GM10248 (cell line): ENCODE measurements around the gene SMIM5.

Experiments used
- CTCF ChIA-PET: fragments of 300-600 bp; sonication (Branson Sonifier 250); formaldehyde crosslinking; extraction: SDS; loops from one replicate; lab custom pipeline; 2021; ENCODE audit warnings: antibody characterized with exemption; lab: Yijun Ruan, JAX
- POLR2A ChIA-PET: fragments of 350-650 bp; sonication (Branson Sonifier 250); formaldehyde crosslinking; extraction: SDS; loops from one replicate; lab custom pipeline; 2020; ENCODE audit warnings: antibody characterized with exemption; lab: Yijun Ruan, JAX
- DNase-seq: peaks from one replicate; pipeline ENCODE4 v3.0.0; 2012; ENCODE audit errors: extremely low spot score
- CTCF ChIP-seq: IDR thresholded peaks from 2 replicates; pipeline ENCODE4 v1.5.1; 2012; ENCODE audit warnings: mild to moderate bottlenecking, low read depth; ENCODE audit errors: extremely low read depth, missing control alignments, control extremely low read depth

Gene SMIM5

GRCh38 chr17:75611851-75612429 lies 21.3 kb upstream of the SMIM5 start:
- TF ChIP-seq CTCF: no peak
- no peak for DNase-seq
- ChIA-PET CTCF (interaction anchor here (1.1 to 3.3 kb wide), 8 partner anchors 10 to 142 kb away, joined by 3 to 28 read pairs (median 5); partner anchors contain the start of gene SMIM5), POLR2A (no interaction called here)

- ChIA-PET CTCF (interaction anchor here (0.8 to 3.3 kb wide), 7 partner anchors 9 to 140 kb away, joined by 3 to 21 read pairs (median 4); partner anchors contain the start of gene SMIM5), POLR2A (no interaction called here)
- DNase-seq: no peak
- TF ChIP-seq CTCF: no peak
These were observed 20.2 kb upstream of the SMIM5 start for GRCh38 chr17:75612906-75613626.

GRCh38 chr17:75614006-75614405 lies 19.2 kb upstream of the SMIM5 start:
- ChIA-PET CTCF (interaction anchor here (0.7 to 3.3 kb wide), 6 partner anchors 10 to 140 kb away, joined by 3 to 21 read pairs (median 4); partner anchors contain the start of gene SMIM5), POLR2A (no interaction called here)
- no peak for TF ChIP-seq CTCF
- no peak for DNase-seq

- POLR2A ChIA-PET: no interaction called here
- CTCF ChIA-PET: interaction anchor here (0.7 to 3.3 kb wide), 5 partner anchors 10 to 139 kb away, joined by 3 to 21 read pairs (median 7); partner anchors contain the start of gene SMIM5
- DNase-seq: no peak
- no peak for TF ChIP-seq CTCF
These were observed 18.5 kb upstream of the SMIM5 start for GRCh38 chr17:75614556-75615270.

- POLR2A ChIA-PET: no interaction called here
- no peak for DNase-seq
- TF ChIP-seq CTCF: no peak
- CTCF ChIA-PET: interaction anchor here (1.8 to 2.3 kb wide), 2 partner anchors 10 to 14 kb away, joined by 8 to 9 read pairs; no protein-coding TSS in a partner anchor
These were observed 17.9 kb upstream of the SMIM5 start for GRCh38 chr17:75615301-75615700.

GRCh38 chr17:75616521-75617122 lies 16.6 kb upstream of the SMIM5 start:
- POLR2A ChIA-PET: no interaction called here

More at GRCh38 chr17:75616521-75617122, 16.6 kb upstream of the SMIM5 start:
- TF ChIP-seq CTCF: no peak
- CTCF ChIA-PET: interaction anchor here (0.7 to 2.8 kb wide), 6 partner anchors 8 to 133 kb away, joined by 3 to 19 read pairs (median 8); partner anchors contain the start of gene SMIM5
- DNase-seq: no peak
